Large intestine (tissue), 3 donors: ENCODE data around the gene TUBA3C. TPM values are rescaled to one million over a fixed set of nuclear protein-coding genes. Genes with fewer than 3 reads are reported as not detected.

Experiments used
- DNase-seq, 2 donors: peaks; one replicate each; pipeline versions ENCODE4 v3.0.0 to v3.0.0-alpha.2; 2013
- H3K27ac ChIP-seq: one replicate; pipeline ENCODE4 v1.5.1; 2013; ENCODE audit warnings: low read length
- H3K27me3 ChIP-seq: 2 replicates; pipeline ENCODE4 v1.6.1; 2013; ENCODE audit warnings: low read length; ENCODE audit not compliant: control insufficient read depth, insufficient read depth
- H3K36me3 ChIP-seq: 2 replicates; pipeline ENCODE4 v1.6.1; 2013; ENCODE audit warnings: low read length; ENCODE audit not compliant: control insufficient read depth, insufficient read depth
- H3K4me1 ChIP-seq: one replicate; pipeline ENCODE4 v1.6.1; 2013; ENCODE audit warnings: low read length; ENCODE audit not compliant: control insufficient read depth, insufficient read depth
- H3K4me3 ChIP-seq: one replicate; pipeline ENCODE4 v1.5.1; 2013; ENCODE audit warnings: low read length
- H3K9me3 ChIP-seq: one replicate; pipeline ENCODE4 v1.6.1; 2013; ENCODE audit warnings: mild to moderate bottlenecking, low read depth, low read length, moderate library complexity; ENCODE audit not compliant: control insufficient read depth
- WGBS: methylation state at CpG from one replicate; pipeline ENCODE4 v1.1.5; 2013; ENCODE audit warnings: low lambda C conversion rate; ENCODE audit not compliant: insufficient coverage; 5-methylcytosine and 5-hydroxymethylcytosine counted together
- polyA plus RNA-seq: library from polyadenylated mRNA; unstranded; fragments of 120-200 nt; gene quantifications from one replicate; pipeline ENCODE4 v1.2.1, GENCODE V29; 2013

TUBA3C gene
- polyA plus RNA-seq, 1 donor: not detected

GRCh38 chr13:19152403-19152802 lies 29.2 kb downstream of the TUBA3C start:
- WGBS: no CpG with 5 or more reads among the region's 5 CpGs
- Histone ChIP-seq H3K27ac (no peak overlapping the region), H3K4me1 (no peaks in the 10 kb centered on the region), H3K36me3 (no peaks in the 10 kb centered on the region), H3K9me3 (peaks cover 54% of the 10 kb centered on the region), H3K27me3 (no peaks in the 10 kb centered on the region), H3K4me3 (no peak overlapping the region)
- no peak for DNase-seq

- no peaks in the 10 kb centered on the region for H3K4me1 ChIP-seq
- H3K9me3 ChIP-seq: peaks cover 54% of the 10 kb centered on the region
- no peak overlapping the region for H3K4me3 ChIP-seq
- no peak for DNase-seq
- WGBS: no CpG with 5 or more reads among the region's 14 CpGs
- H3K36me3 ChIP-seq: no peaks in the 10 kb centered on the region
- H3K27ac ChIP-seq: no peak overlapping the region
- H3K27me3 ChIP-seq: no peaks in the 10 kb centered on the region
Measured at GRCh38 chr13:19151581-19152263, 29.9 kb downstream of the TUBA3C start.

- Histone ChIP-seq H3K27me3 (no peaks in the 10 kb centered on the region), H3K9me3 (peaks cover 53% of the 10 kb centered on the region), H3K36me3 (no peaks in the 10 kb centered on the region), H3K4me1 (no peaks in the 10 kb centered on the region), H3K4me3 (no peak overlapping the region), H3K27ac (no peak overlapping the region)
- no CpG with 5 or more reads among the region's 8 CpGs for WGBS
- DNase-seq: no peak
Measured at GRCh38 chr13:19150712-19151228, 30.9 kb downstream of the TUBA3C start.

DNA sequence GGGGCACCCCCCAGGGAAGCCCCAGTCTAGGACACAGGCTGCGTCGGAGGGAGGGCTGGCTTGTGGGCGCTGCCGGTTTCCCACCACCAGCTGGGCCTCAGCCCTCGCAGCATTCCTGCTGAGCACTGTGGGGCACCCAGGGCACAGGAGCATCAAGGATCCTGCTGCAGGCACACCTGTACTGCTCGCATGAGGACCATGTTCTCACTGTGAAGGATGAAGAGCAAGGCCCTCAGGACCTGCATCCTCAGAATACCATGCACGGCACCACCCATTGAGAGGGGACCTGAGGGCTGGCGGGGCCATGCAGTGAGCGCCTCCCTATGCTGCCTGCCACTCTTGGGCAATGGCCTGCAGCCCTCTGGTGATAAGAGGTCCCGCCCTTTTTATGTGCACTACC lies 31.4 kb downstream of the TUBA3C start:
- Histone ChIP-seq H3K27ac (no peak overlapping the region), H3K4me1 (no peaks in the 10 kb centered on the region), H3K36me3 (no peaks in the 10 kb centered on the region), H3K27me3 (no peaks in the 10 kb centered on the region), H3K4me3 (no peak overlapping the region), H3K9me3 (peaks cover 48% of the 10 kb centered on the region)
- WGBS: no CpG with 5 or more reads among the region's 10 CpGs
- no peak for DNase-seq

DNA sequence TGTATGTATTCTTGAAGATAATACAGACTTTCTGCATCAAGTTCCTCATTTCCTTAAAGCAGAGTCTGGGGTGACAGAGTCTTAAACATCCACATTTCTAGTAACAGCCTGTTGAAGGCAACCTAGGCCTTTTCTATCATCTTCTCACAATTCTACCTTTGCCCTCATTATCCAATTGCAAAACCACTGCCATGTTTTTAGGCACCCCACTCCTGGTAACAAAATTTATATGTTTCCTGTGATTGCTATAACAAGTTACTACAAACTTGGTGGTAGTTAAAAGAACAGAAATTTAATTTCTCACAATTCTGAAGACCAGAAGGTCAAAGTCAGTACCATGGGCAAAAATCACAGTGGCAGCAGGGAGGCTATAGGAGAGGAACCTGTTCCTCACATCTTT lies 33.1 kb downstream of the TUBA3C start:
- Histone ChIP-seq H3K4me3 (no peak overlapping the region), H3K27ac (no peak overlapping the region), H3K9me3 (peaks cover 34% of the 10 kb centered on the region), H3K27me3 (no peaks in the 10 kb centered on the region), H3K4me1 (no peaks in the 10 kb centered on the region), H3K36me3 (no peaks in the 10 kb centered on the region)
- no peak for DNase-seq
